ENCODE measurements around the gene PHC3. TPM values are rescaled to one million over a fixed set of nuclear protein-coding genes. Genes with fewer than 3 reads are reported as not detected.
"Not testable (repeated sequence)": the region's sequence is repeated elsewhere in the genome, so short reads cannot be mapped to it uniquely, and the experiment has no call there.

The PHC3 gene
- total RNA-seq, 1 experiment from 2014 or later = 22.2 TPM

DNA sequence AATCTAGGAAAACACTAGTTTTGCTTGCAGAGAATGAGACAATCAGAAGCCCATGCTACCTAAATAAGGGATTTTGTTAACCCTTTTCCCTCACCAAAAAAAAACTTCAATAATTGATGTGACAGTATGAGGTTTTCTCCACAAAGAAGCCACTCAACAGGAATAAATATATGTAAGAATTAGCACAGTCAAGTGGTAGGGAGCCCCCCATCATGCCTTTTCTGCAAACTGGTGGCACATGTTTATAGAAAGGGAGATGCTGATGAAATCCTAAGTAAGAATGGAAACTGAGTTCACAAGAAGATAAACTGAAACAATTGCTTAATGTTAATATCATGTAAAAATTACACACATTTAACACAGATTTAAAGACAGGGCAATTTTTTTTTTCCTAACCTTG lies 51.0 kb downstream of the PHC3 start:
- no peak for DNase-seq (ENCODE audit: low read depth in 1 of 2, low spot score in 2 of 2)
- no peaks in the 10 kb centered on the region for H3K27me3 ChIP-seq (replicated peaks)
- no peak overlapping the region for H3K4me3 ChIP-seq
- H3K4me1 ChIP-seq (replicated peaks) = no peaks in the 10 kb centered on the region
- peaks cover 60% of the 10 kb centered on the region for H3K36me3 ChIP-seq
- H3K9me3 ChIP-seq (replicated peaks) = no peaks in the 10 kb centered on the region; the same call in 1 of the 2 replicates
- H3K27ac ChIP-seq = no peak overlapping the region

DNA sequence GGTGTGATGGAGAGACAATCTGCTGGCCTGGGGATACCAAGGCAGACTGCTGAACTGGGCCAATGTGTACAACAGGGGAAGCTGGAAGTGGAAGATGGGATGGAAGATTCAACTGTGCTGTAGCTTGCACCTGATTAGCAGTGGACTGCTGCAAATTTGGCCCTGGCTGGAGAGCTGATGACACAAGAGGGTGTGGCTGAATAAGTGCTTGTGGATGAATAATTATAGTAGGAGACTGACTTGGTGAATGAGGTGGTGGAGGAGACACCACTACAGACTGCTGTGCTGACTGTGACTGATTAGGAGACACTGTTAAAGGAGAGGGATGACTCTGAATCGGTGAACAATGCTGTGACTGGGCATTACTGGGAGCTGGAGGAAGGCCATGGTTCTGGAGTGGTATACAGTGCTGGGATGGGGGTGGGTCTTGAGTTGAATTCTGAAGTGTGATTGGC lies 52.5 kb downstream of the PHC3 start:
- H3K36me3 ChIP-seq = peaks cover 49% of the 10 kb centered on the region
- H3K4me3 ChIP-seq = no peak overlapping the region
- no peaks in the 10 kb centered on the region; the same call in 1 of the 2 replicates for H3K9me3 ChIP-seq (replicated peaks)
- peak in 1 of 2 experiments; percentile 2 for DNase-seq (ENCODE audit: low read depth in 1 of 2, low spot score in 2 of 2)
- H3K27me3 ChIP-seq (replicated peaks) = no peaks in the 10 kb centered on the region
- no peak overlapping the region for H3K27ac ChIP-seq
- H3K4me1 ChIP-seq (replicated peaks) = no peaks in the 10 kb centered on the region

- H3K9me3 ChIP-seq (replicated peaks) = no peaks in the 10 kb centered on the region; the same call in 1 of the 2 replicates
- H3K36me3 ChIP-seq = peaks cover 43% of the 10 kb centered on the region
- no peak for DNase-seq (ENCODE audit: low read depth in 1 of 2, low spot score in 2 of 2)
- no peaks in the 10 kb centered on the region for H3K4me1 ChIP-seq (replicated peaks)
- H3K27me3 ChIP-seq (replicated peaks) = no peaks in the 10 kb centered on the region
- H3K4me3 ChIP-seq = no peak overlapping the region
- H3K27ac ChIP-seq = no peak overlapping the region
Measured at GRCh38 chr3:170128259-170128976, 53.1 kb downstream of the PHC3 start.

- H3K27ac ChIP-seq = no peak overlapping the region
- no peaks in the 10 kb centered on the region for H3K27me3 ChIP-seq (replicated peaks)
- H3K36me3 ChIP-seq = peaks cover 82% of the 10 kb centered on the region
- no peak overlapping the region for H3K4me3 ChIP-seq
- H3K9me3 ChIP-seq (replicated peaks) = no peaks in the 10 kb centered on the region
- H3K4me1 ChIP-seq (replicated peaks) = no peaks in the 10 kb centered on the region
- no peak for DNase-seq (ENCODE audit: low read depth in 1 of 2, low spot score in 2 of 2)
Measured at GRCh38 chr3:170117134-170117533, 64.4 kb downstream of the PHC3 start.

DNA sequence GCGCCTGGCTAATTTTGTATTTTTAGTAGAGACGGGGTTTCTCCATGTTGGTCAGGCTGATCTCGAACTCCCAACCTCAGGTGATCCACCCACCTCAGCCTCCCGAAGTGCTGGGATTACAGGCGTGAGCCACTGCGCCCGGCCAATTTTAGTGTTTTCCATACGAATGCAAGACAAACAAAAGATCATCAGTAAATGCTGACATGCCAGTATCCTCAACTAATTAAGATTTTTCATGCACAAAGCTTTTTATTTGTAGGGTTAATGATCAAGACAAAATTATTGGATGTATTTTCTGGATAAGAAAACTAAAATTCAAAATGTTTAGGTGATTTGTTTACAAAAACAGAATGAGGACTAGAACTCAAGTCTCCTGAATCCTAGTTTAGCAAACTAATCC lies 67.4 kb downstream of the PHC3 start:
- H3K9me3 ChIP-seq (replicated peaks); H3K4me1 ChIP-seq (replicated peaks); DNase-seq (ENCODE audit: low read depth in 1 of 2, low spot score in 2 of 2); H3K27me3 ChIP-seq (replicated peaks); H3K27ac ChIP-seq; H3K4me3 ChIP-seq: not testable (repeated sequence)
- peaks cover 77% of the 10 kb centered on the region for H3K36me3 ChIP-seq

GRCh38 chr3:170111147-170111771 lies 70.3 kb downstream of the PHC3 start:
- Histone ChIP-seq H3K27me3 (replicated peaks) (no peaks in the 10 kb centered on the region), H3K27ac (no peak overlapping the region), H3K4me1 (replicated peaks) (no peaks in the 10 kb centered on the region), H3K4me3 (no peak overlapping the region), H3K9me3 (replicated peaks) (no peaks in the 10 kb centered on the region), H3K36me3 (peaks cover 81% of the 10 kb centered on the region)
- no peak for DNase-seq (ENCODE audit: low read depth in 1 of 2, low spot score in 2 of 2)

DNA sequence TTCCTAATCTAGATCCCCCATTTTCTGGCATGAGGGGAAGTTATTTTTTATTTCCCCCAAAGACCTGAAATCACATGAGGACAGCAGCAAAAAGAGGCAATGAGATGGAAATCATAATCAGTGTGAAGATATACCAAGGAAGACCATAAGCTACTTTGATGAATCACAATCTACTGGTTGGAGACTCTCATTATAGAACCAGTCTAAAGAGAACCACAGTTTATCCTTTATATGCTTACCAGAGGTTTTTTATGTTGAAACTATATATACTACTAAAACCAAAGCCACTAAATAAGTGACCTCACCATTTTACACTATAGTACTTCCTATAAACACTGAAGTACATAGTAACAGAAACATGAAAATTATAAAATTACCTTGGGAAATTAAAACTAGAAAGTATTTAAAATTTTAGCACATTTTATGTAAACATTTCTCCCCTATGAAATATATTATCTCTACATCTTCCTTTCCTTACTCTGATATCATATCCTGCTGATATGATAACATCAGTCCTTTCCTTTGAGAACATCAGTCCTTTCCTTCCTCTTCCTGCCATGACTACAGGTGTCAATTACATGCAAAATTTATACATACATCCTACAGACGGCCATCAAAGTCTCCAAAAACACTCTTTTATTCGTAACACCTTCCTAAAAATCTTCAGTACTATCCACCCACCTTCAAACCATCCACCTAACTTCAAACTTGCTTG lies 71.8 kb downstream of the PHC3 start:
- Histone ChIP-seq H3K27me3 (replicated peaks) (no peaks in the 10 kb centered on the region), H3K36me3 (peaks cover 76% of the 10 kb centered on the region), H3K27ac (no peak overlapping the region), H3K4me1 (replicated peaks) (no peaks in the 10 kb centered on the region), H3K4me3 (no peak overlapping the region), H3K9me3 (replicated peaks) (no peaks in the 10 kb centered on the region)
- DNase-seq (ENCODE audit: low read depth in 1 of 2, low spot score in 2 of 2) = no peak

DNA sequence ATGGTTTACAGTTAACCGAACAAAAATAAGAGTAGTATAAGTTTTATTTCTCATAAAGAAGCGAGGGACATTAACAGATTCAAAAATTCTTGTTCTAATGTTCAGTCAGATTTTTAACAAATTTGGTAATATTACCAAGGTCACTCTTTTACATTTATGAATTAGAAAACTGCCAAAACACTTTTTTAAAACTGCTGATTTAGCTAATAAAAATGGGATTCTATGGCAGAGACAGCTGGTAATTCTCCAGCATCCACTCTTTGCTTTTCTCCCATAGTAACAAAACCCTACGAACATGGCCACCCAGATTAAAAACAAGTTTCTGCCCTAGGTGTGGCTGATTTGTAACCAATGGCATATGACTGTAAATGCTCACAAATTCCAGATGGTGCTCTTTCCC lies 72.6 kb downstream of the PHC3 start:
- peaks cover 71% of the 10 kb centered on the region for H3K36me3 ChIP-seq
- H3K4me1 ChIP-seq (replicated peaks) = no peaks in the 10 kb centered on the region
- no peak overlapping the region for H3K27ac ChIP-seq
- H3K4me3 ChIP-seq = no peak overlapping the region
- DNase-seq (ENCODE audit: low read depth in 1 of 2, low spot score in 2 of 2) = no peak
- H3K27me3 ChIP-seq (replicated peaks) = no peaks in the 10 kb centered on the region
- H3K9me3 ChIP-seq (replicated peaks) = no peaks in the 10 kb centered on the region

- no peak overlapping the region for H3K27ac ChIP-seq
- DNase-seq (ENCODE audit: low read depth in 1 of 2, low spot score in 2 of 2) = no peak
Measured at GRCh38 chr3:170107941-170108340, 73.6 kb downstream of the PHC3 start.

DNA sequence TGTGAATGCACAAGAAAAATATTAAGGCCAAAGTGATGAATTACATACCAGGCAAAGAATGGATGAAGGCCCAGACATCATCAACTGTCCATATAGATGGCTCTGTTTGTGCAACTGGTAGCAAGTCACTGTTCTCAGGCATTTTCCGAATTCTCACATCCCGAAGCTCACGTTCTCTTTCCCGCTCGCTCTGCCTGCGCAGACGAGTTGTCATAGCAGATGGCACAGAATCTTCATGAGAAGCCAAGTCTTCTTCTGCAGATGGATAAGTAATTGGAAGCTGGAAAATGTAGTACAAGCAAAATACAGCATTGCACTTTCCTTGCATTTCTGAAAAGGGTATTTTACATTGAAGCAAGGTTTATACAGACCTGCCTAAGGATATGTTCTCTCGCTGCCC lies 79.1 kb downstream of the PHC3 start:
- H3K27ac ChIP-seq = no peak overlapping the region
- H3K9me3 ChIP-seq (replicated peaks) = no peaks in the 10 kb centered on the region
- H3K4me1 ChIP-seq (replicated peaks) = no peaks in the 10 kb centered on the region
- no peaks in the 10 kb centered on the region for H3K27me3 ChIP-seq (replicated peaks)
- DNase-seq (ENCODE audit: low read depth in 1 of 2, low spot score in 2 of 2) = no peak
- no peak overlapping the region for H3K4me3 ChIP-seq
- peaks cover 69% of the 10 kb centered on the region for H3K36me3 ChIP-seq

More at GRCh38 chr3:170107941-170108340, 73.6 kb downstream of the PHC3 start:
- Histone ChIP-seq H3K27me3 (replicated peaks) (no peaks in the 10 kb centered on the region), H3K36me3 (peaks cover 70% of the 10 kb centered on the region), H3K4me3 (no peak overlapping the region), H3K9me3 (replicated peaks) (no peaks in the 10 kb centered on the region), H3K4me1 (replicated peaks) (no peaks in the 10 kb centered on the region)

- no peaks in the 10 kb centered on the region for H3K9me3 ChIP-seq (replicated peaks)
- peaks cover 74% of the 10 kb centered on the region for H3K36me3 ChIP-seq
- no peaks in the 10 kb centered on the region for H3K4me1 ChIP-seq (replicated peaks)
- H3K27me3 ChIP-seq (replicated peaks) = no peaks in the 10 kb centered on the region
- H3K4me3 ChIP-seq = no peak overlapping the region
- DNase-seq (ENCODE audit: low read depth in 1 of 2, low spot score in 2 of 2) = no peak
- no peak overlapping the region for H3K27ac ChIP-seq
Measured at GRCh38 chr3:170100944-170101343, 80.6 kb downstream of the PHC3 start.

- Histone ChIP-seq H3K36me3 (peaks cover 83% of the 10 kb centered on the region), H3K9me3 (replicated peaks) (no peaks in the 10 kb centered on the region), H3K4me1 (replicated peaks) (no peaks in the 10 kb centered on the region), H3K27ac (no peak overlapping the region), H3K4me3 (no peak overlapping the region), H3K27me3 (replicated peaks) (no peaks in the 10 kb centered on the region)
- DNase-seq (ENCODE audit: low read depth in 1 of 2, low spot score in 2 of 2) = no peak
Measured at GRCh38 chr3:170098753-170099152, 82.8 kb downstream of the PHC3 start.

- Histone ChIP-seq H3K36me3 (peaks cover 80% of the 10 kb centered on the region), H3K4me1 (replicated peaks) (no peaks in the 10 kb centered on the region)
Measured at GRCh38 chr3:170096342-170096741, 85.2 kb downstream of the PHC3 start.

GRCh38 chr3:170095771-170096170 lies 85.8 kb downstream of the PHC3 start:
- peaks cover 79% of the 10 kb centered on the region for H3K36me3 ChIP-seq
- H3K27ac ChIP-seq = no peak overlapping the region
- H3K27me3 ChIP-seq (replicated peaks) = no peaks in the 10 kb centered on the region
- no peak for DNase-seq (ENCODE audit: low read depth in 1 of 2, low spot score in 2 of 2)
- no peaks in the 10 kb centered on the region for H3K9me3 ChIP-seq (replicated peaks)
- no peaks in the 10 kb centered on the region for H3K4me1 ChIP-seq (replicated peaks)
- no peak overlapping the region for H3K4me3 ChIP-seq

More at GRCh38 chr3:170096342-170096741, 85.2 kb downstream of the PHC3 start:
- DNase-seq (ENCODE audit: low read depth in 1 of 2, low spot score in 2 of 2) = no peak
- Histone ChIP-seq H3K27me3 (replicated peaks) (no peaks in the 10 kb centered on the region), H3K4me3 (no peak overlapping the region), H3K27ac (no peak overlapping the region), H3K9me3 (replicated peaks) (no peaks in the 10 kb centered on the region)

All from SJSA1 (cell line).